Sigmoid colon (tissue), 3 donors: Measurements from ENCODE around the gene NNT.

Experiments
- POLR2A ChIP-seq, 2 donors: fragments of 450-650 bp; IDR thresholded peaks; one replicate each; pipeline ENCODE4 v1.6.1; 2016; ENCODE audit warnings: antibody characterized with exemption in 2 of 2, mild to moderate bottlenecking in 2 of 2, moderate library complexity in 2 of 2
- TF ChIP-seq, protein P1 (sequence below), 4 experiments: fragments of 450-650 bp in 3 of 4; fragments of 200-600 bp in 1 of 4; IDR thresholded peaks; one replicate each; pipeline ENCODE4 v1.5.1; 2016 to 2019; ENCODE audit warnings: antibody characterized with exemption in 4 of 4, mild to moderate bottlenecking in 3 of 4, moderate library complexity in 2 of 4

DNA sequence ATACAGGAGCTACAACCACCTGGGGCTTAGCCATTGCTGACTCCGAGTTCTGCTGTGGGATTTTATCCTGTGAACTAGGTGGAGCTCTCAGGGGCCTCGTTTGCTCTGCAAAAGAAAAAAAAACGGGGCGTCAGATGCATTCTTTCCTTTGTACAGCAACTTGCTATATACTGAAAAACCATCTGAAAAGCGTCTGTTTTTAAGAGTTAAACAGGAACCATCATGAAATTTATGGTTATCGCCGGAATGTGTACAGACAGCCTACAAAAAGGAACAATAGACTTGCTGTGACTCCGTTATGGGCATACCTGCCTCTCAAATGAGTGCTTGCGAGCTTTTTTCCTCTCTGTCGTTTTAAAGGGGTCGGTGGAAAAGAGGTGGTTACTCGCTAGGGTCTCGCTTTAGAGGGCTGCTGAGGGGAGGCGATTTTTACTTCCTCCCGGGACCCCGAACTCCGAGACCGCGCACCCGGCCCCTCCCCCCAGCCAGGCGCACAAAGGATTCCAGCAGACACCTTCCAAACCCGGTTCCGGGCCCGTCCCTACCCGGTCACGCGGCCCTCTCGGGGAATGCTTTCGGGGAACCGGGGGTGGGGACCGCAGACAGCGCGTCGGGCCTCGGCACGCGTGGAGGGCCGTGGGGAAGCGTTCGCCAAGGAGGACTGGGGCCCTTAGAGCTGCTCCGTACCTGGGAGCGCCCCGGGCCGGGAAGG lies 46.9 kb upstream of the NNT start:
- peak in 1 of 2 donors; percentile 20 for TF ChIP-seq POLR2A (IDR thresholded peaks at IDR 0.05)
- TF ChIP-seq, protein P1, sequence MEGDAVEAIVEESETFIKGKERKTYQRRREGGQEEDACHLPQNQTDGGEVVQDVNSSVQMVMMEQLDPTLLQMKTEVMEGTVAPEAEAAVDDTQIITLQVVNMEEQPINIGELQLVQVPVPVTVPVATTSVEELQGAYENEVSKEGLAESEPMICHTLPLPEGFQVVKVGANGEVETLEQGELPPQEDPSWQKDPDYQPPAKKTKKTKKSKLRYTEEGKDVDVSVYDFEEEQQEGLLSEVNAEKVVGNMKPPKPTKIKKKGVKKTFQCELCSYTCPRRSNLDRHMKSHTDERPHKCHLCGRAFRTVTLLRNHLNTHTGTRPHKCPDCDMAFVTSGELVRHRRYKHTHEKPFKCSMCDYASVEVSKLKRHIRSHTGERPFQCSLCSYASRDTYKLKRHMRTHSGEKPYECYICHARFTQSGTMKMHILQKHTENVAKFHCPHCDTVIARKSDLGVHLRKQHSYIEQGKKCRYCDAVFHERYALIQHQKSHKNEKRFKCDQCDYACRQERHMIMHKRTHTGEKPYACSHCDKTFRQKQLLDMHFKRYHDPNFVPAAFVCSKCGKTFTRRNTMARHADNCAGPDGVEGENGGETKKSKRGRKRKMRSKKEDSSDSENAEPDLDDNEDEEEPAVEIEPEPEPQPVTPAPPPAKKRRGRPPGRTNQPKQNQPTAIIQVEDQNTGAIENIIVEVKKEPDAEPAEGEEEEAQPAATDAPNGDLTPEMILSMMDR (IDR thresholded peaks at IDR 0.05) = no peak
